Left lobe of liver (tissue), 2 donors: ENCODE measurements around the gene FNDC10. TPM values are rescaled to one million over a fixed set of nuclear protein-coding genes. Genes with fewer than 3 reads are reported as not detected.
A peak's percentile ranks its signal among the peaks of the same experiment; 100 is the strongest.
"Not testable (repeated sequence)": the region's sequence is repeated elsewhere in the genome, so short reads cannot be mapped to it uniquely, and the experiment has no call there.

Experiments
- ATAC-seq: fragments of 200-7000 bp; cut with Tn5 transposase; one replicate; pipeline ENCODE4 v1.9.1; 2020; ENCODE audit warnings: mild to moderate bottlenecking, moderate library complexity
- DNase-seq: peaks from one replicate; pipeline ENCODE4 v3.0.0-alpha.2; 2020; ENCODE audit warnings: low spot score
- total RNA-seq: library from RNA; stranded (reverse); gene quantifications from one replicate; pipeline ENCODE4 v1.2.1, GENCODE V29; 2021
- donor health status: DM: no; HTN: no; CAD: no; lungs with moderate emphysema.
- donor health status: DM: no; HTN: yes; CAD: no.

Gene FNDC10
- total RNA-seq, 1 donor from 2014 or later: 0.58 TPM

- ATAC-seq (peak; percentile 77), DNase-seq (no peak)
These were observed 25.9 kb downstream of the FNDC10 start for GRCh38 chr1:1573843-1574720.

GRCh38 chr1:1569341-1569740 is 30.6 kb downstream of the FNDC10 start:
- no peak for DNase-seq
- ATAC-seq: no peak

- no peak for ATAC-seq
These were observed 32.0 kb downstream of the FNDC10 start for GRCh38 chr1:1567891-1568291.

GRCh38 chr1:1567152-1567875 is 32.6 kb downstream of the FNDC10 start:
- no peak for DNase-seq
- ATAC-seq: no peak

More at GRCh38 chr1:1567891-1568291, 32.0 kb downstream of the FNDC10 start:
- DNase-seq: no peak

- ATAC-seq (peak; percentile 87), DNase-seq (peak; percentile 70)
These were observed 34.6 kb downstream of the FNDC10 start for GRCh38 chr1:1565340-1565739.

GRCh38 chr1:1564268-1564667 is 35.7 kb downstream of the FNDC10 start:
- no peak for DNase-seq

GRCh38 chr1:1563688-1564087 is 36.2 kb downstream of the FNDC10 start:
- ATAC-seq (no peak), DNase-seq (no peak)

More at GRCh38 chr1:1564268-1564667, 35.7 kb downstream of the FNDC10 start:
- ATAC-seq: no peak

GRCh38 chr1:1562556-1563195 is 37.3 kb downstream of the FNDC10 start:
- ATAC-seq (no peak), DNase-seq (no peak)

GRCh38 chr1:1561801-1562470 is 38.0 kb downstream of the FNDC10 start:
- ATAC-seq (no peak), DNase-seq (no peak)

- DNase-seq (no peak), ATAC-seq (no peak)
These were observed 39.8 kb downstream of the FNDC10 start for GRCh38 chr1:1560178-1560577.

GRCh38 chr1:1559066-1559465 is 40.9 kb downstream of the FNDC10 start:
- no peak for ATAC-seq
- no peak for DNase-seq

GRCh38 chr1:1558591-1558990 is 41.3 kb downstream of the FNDC10 start:
- DNase-seq: no peak
- no peak for ATAC-seq

- DNase-seq, ATAC-seq: not testable (repeated sequence)
These were observed 42.2 kb downstream of the FNDC10 start for GRCh38 chr1:1557688-1558087.

GRCh38 chr1:1556961-1557360 is 43.0 kb downstream of the FNDC10 start:
- ATAC-seq, DNase-seq: not testable (repeated sequence)

- ATAC-seq (no peak), DNase-seq (no peak)
These were observed 43.4 kb downstream of the FNDC10 start for GRCh38 chr1:1556505-1556904.

GRCh38 chr1:1554926-1555915 is 44.7 kb downstream of the FNDC10 start:
- peak; percentile 70 for ATAC-seq
- DNase-seq: peak; percentile 54

- ATAC-seq (no peak), DNase-seq (no peak)
These were observed 45.4 kb downstream of the FNDC10 start for GRCh38 chr1:1554550-1554925.

- DNase-seq (no peak), ATAC-seq (no peak)
These were observed 46.0 kb downstream of the FNDC10 start for GRCh38 chr1:1553821-1554494.

- ATAC-seq: no peak
- no peak for DNase-seq
These were observed 47.7 kb downstream of the FNDC10 start for GRCh38 chr1:1552263-1552639.
